Activated B cell treated with CpG ODN at 0.5 μM for 24 hours (primary cell): ENCODE data around the gene CREBRF. TPM values are rescaled to one million over a fixed set of nuclear protein-coding genes. Genes with fewer than 3 reads are reported as not detected.
A peak's percentile ranks its signal among the peaks of the same experiment; 100 is the strongest.

Experiments
- ATAC-seq: fragments of 200-7000 bp; cut with Tn5 transposase; one replicate; pipeline ENCODE4 v1.10.0; 2021; ENCODE audit warnings: low read depth, mild to moderate bottlenecking, moderate library complexity
- CTCF ChIA-PET: fragments of 350-600 bp; sonication (Branson Sonifier 250); formaldehyde crosslinking; loops from one replicate; lab custom pipeline; 2021; ENCODE audit warnings: antibody characterized with exemption; lab: Charles Lee
- POLR2A ChIA-PET: fragments of 350-600 bp; sonication (Branson Sonifier 250); formaldehyde crosslinking; loops from one replicate; lab custom pipeline; 2021; ENCODE audit warnings: antibody characterized with exemption; lab: Charles Lee
- DNase-seq: peaks from one replicate; pipeline ENCODE4 v3.0.0; 2022
- H3K27ac Mint-ChIP-seq: one replicate; pipeline ENCODE4 v1.8.0; 2020; ENCODE audit warnings: mixed read lengths
- H3K27me3 Mint-ChIP-seq: one replicate; pipeline ENCODE4 v1.8.0; 2021; ENCODE audit warnings: mixed read lengths
- H3K36me3 Mint-ChIP-seq: one replicate; pipeline ENCODE4 v1.8.0; 2021; ENCODE audit warnings: low read depth, mixed read lengths
- H3K4me1 Mint-ChIP-seq: one replicate; pipeline ENCODE4 v1.8.0; 2021; ENCODE audit warnings: mixed read lengths
- H3K4me3 Mint-ChIP-seq: one replicate; pipeline ENCODE4 v1.8.0; 2020; ENCODE audit warnings: mild to moderate bottlenecking, mixed read lengths
- H3K9me3 Mint-ChIP-seq: one replicate; pipeline ENCODE4 v1.8.0; 2020; ENCODE audit warnings: mixed read lengths
- intact Hi-C: fragments of 100-400 bp; cut with micrococcal nuclease; formaldehyde crosslinking; loops from one replicate; pipeline ENCODE4 v1.15.1; 2024
- total RNA-seq: library from RNA; stranded (reverse); gene quantifications from 2 replicates; pipeline ENCODE4 v1.2.3, GENCODE V29; 2022
- TF ChIP-seq, protein P1 (sequence below): fragments of 200-600 bp; IDR thresholded peaks from one replicate; pipeline ENCODE4 v1.8.0; 2022; ENCODE audit warnings: antibody characterized with exemption, mild to moderate bottlenecking

Gene CREBRF
- total RNA-seq, 1 donor from 2014 or later: 37.4 TPM

DNA sequence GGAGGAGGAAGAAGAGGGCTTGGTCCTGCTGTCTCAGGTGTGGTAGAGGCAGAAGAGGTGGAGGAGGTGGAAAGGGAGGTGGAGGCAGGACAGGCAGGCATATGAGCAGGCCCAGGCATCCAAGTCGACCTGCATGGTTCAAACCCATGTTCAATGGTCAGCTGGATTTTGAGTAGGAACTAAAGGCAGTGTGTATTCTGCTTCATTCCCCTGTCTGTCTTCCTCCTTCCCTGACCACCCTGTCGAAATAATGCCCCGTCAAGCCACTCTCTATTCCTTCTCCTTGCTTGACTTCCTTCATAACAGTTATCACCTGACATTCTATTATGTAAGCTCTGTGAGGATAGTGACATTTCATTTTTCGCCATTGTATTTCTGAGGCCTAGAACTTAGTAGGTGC is 37.8 kb upstream of the CREBRF start:
- DNase-seq: no peak
- intact Hi-C loops: no loop called here
- Mint-ChIP-seq H3K9me3 (no peaks in the 10 kb centered on the region), H3K4me1 (peaks cover 37% of the 10 kb centered on the region), H3K36me3 (peaks cover 37% of the 10 kb centered on the region), H3K27me3 (no peaks in the 10 kb centered on the region), H3K27ac (no peak overlapping the region), H3K4me3 (no peak overlapping the region)
- ChIA-PET CTCF (no interaction called here), POLR2A (interaction anchor here (0.9 kb wide), 1 partner anchor 17 kb away, joined by 4 read pairs; no protein-coding TSS in a partner anchor)
- TF ChIP-seq, protein P1, sequence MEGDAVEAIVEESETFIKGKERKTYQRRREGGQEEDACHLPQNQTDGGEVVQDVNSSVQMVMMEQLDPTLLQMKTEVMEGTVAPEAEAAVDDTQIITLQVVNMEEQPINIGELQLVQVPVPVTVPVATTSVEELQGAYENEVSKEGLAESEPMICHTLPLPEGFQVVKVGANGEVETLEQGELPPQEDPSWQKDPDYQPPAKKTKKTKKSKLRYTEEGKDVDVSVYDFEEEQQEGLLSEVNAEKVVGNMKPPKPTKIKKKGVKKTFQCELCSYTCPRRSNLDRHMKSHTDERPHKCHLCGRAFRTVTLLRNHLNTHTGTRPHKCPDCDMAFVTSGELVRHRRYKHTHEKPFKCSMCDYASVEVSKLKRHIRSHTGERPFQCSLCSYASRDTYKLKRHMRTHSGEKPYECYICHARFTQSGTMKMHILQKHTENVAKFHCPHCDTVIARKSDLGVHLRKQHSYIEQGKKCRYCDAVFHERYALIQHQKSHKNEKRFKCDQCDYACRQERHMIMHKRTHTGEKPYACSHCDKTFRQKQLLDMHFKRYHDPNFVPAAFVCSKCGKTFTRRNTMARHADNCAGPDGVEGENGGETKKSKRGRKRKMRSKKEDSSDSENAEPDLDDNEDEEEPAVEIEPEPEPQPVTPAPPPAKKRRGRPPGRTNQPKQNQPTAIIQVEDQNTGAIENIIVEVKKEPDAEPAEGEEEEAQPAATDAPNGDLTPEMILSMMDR: no peak
- ATAC-seq: no peak

GRCh38 chr5:173020154-173020581 is 36.0 kb upstream of the CREBRF start:
- CTCF ChIA-PET: no interaction called here
- peaks cover 28% of the 10 kb centered on the region for H3K4me1 Mint-ChIP-seq
- no peak overlapping the region for H3K4me3 Mint-ChIP-seq
- ATAC-seq (no peak), DNase-seq (no peak)
- intact Hi-C loops: no loop called here
- H3K36me3 Mint-ChIP-seq: peaks cover 46% of the 10 kb centered on the region
- H3K9me3 Mint-ChIP-seq: no peaks in the 10 kb centered on the region
- TF ChIP-seq, protein P1: no peak
- H3K27ac Mint-ChIP-seq: peak overlapping the region; percentile 2
- POLR2A ChIA-PET: no interaction called here
- no peaks in the 10 kb centered on the region for H3K27me3 Mint-ChIP-seq

- ATAC-seq (no peak), DNase-seq (no peak)
- peaks cover 25% of the 10 kb centered on the region for H3K4me1 Mint-ChIP-seq
- intact Hi-C loops: no loop called here
- TF ChIP-seq, protein P1: no peak
- H3K27me3 Mint-ChIP-seq: no peaks in the 10 kb centered on the region
- CTCF ChIA-PET: no interaction called here
- peaks cover 48% of the 10 kb centered on the region for H3K36me3 Mint-ChIP-seq
- no peaks in the 10 kb centered on the region for H3K9me3 Mint-ChIP-seq
- H3K27ac Mint-ChIP-seq: no peak overlapping the region
- POLR2A ChIA-PET: no interaction called here
- H3K4me3 Mint-ChIP-seq: no peak overlapping the region
Observed at GRCh38 chr5:173020643-173021042, 35.5 kb upstream of the CREBRF start.

GRCh38 chr5:173025651-173026050 is 30.5 kb upstream of the CREBRF start:
- no peak for DNase-seq
- Mint-ChIP-seq H3K36me3 (peaks cover 40% of the 10 kb centered on the region), H3K27me3 (no peaks in the 10 kb centered on the region), H3K9me3 (no peaks in the 10 kb centered on the region), H3K4me1 (peaks cover 3% of the 10 kb centered on the region), H3K27ac (peak overlapping the region; percentile 11), H3K4me3 (no peak overlapping the region)
- ChIA-PET POLR2A (no interaction called here), CTCF (no interaction called here)
- ATAC-seq: no peak
- TF ChIP-seq, protein P1: no peak
- intact Hi-C loops: no loop called here

- CTCF ChIA-PET: interaction anchor here (0.6 kb wide), 1 partner anchor 15 kb away, joined by 3 read pairs; no protein-coding TSS in a partner anchor
- intact Hi-C loops: no loop called here
- no peak for DNase-seq
- Mint-ChIP-seq H3K36me3 (peaks cover 20% of the 10 kb centered on the region), H3K4me3 (no peak overlapping the region), H3K27me3 (no peaks in the 10 kb centered on the region), H3K9me3 (no peaks in the 10 kb centered on the region), H3K4me1 (peaks cover 3% of the 10 kb centered on the region), H3K27ac (no peak overlapping the region)
- POLR2A ChIA-PET: no interaction called here
- no peak for ATAC-seq
- TF ChIP-seq, protein P1: no peak
Observed at GRCh38 chr5:173027905-173028304, 28.2 kb upstream of the CREBRF start.
